HCT116 (cell line): ENCODE data around the gene CHEK2.
"Not testable (repeated sequence)": the region's sequence is repeated elsewhere in the genome, so short reads cannot be mapped to it uniquely, and the experiment has no call there.

Source experiments
- ATF3 ChIP-seq: IDR thresholded peaks from 2 replicates; pipeline ENCODE4 v1.6.1; 2012
- CTCF ChIP-seq, 3 experiments: fragments of 200-600 bp in 1 of 3; sonication (generic) in 1 of 3; IDR thresholded peaks in 2 of 3; conservative IDR thresholded peaks in 1 of 3; 2 replicates each; pipeline ENCODE4 v1.5.1; 2012 to 2017; ENCODE audit warnings: low read depth in 2 of 3, low read length in 2 of 3, antibody characterized with exemption in 1 of 3, borderline replicate concordance in 1 of 3, control low read depth in 1 of 3, mild to moderate bottlenecking in 1 of 3, mixed read lengths in 1 of 3, mixed run types in 1 of 3, moderate library complexity in 1 of 3; ENCODE audit not compliant: insufficient read depth in 1 of 3
- EGR1 ChIP-seq: IDR thresholded peaks from 2 replicates; pipeline ENCODE4 v1.6.1; 2012; ENCODE audit warnings: low read depth
- EZH2 ChIP-seq: fragments of 200-600 bp; sonication (generic); IDR thresholded peaks from 2 replicates; pipeline ENCODE4 v1.6.1; 2017; ENCODE audit warnings: antibody characterized with exemption, mixed run types
- EZH2phosphoT487 ChIP-seq: fragments of 200-600 bp; IDR thresholded peaks from 2 replicates; pipeline ENCODE4 v1.6.1; 2018; ENCODE audit warnings: antibody characterized with exemption, borderline replicate concordance
- FOSL1 ChIP-seq: IDR thresholded peaks from 2 replicates; pipeline ENCODE4 v1.6.1; 2012; ENCODE audit warnings: low read depth
- JUND ChIP-seq: IDR thresholded peaks from 2 replicates; pipeline ENCODE4 v1.6.1; 2012
- POLR2AphosphoS5 ChIP-seq: IDR thresholded peaks from 2 replicates; pipeline ENCODE4 v1.6.1; 2011; ENCODE audit warnings: mild to moderate bottlenecking, low read depth, low read length, moderate library complexity
- RAD21 ChIP-seq: IDR thresholded peaks from 2 replicates; pipeline ENCODE4 v1.6.1; 2012; ENCODE audit warnings: low read depth, mild to moderate bottlenecking
- REST ChIP-seq: IDR thresholded peaks from 2 replicates; pipeline ENCODE4 v1.6.1; 2012; ENCODE audit warnings: low read depth

GRCh38 chr22:28680813-28681490 is 60.7 kb downstream of the CHEK2 start:
- TF ChIP-seq EZH2; CTCF (IDR thresholded peaks at IDR 0.05 in 2 of 3, conservative IDR thresholded peaks at IDR 0.05 in 1 of 3; ENCODE audit: borderline replicate concordance in 1 of 3, insufficient read depth in 1 of 3, low read depth in 2 of 3, low read length in 2 of 3); EGR1; EZH2phosphoT487; POLR2AphosphoS5; FOSL1; JUND; RAD21; REST; ATF3: not testable (repeated sequence)
